ENCODE measurements around the gene KCNB1.

KCNB1 gene

DNA sequence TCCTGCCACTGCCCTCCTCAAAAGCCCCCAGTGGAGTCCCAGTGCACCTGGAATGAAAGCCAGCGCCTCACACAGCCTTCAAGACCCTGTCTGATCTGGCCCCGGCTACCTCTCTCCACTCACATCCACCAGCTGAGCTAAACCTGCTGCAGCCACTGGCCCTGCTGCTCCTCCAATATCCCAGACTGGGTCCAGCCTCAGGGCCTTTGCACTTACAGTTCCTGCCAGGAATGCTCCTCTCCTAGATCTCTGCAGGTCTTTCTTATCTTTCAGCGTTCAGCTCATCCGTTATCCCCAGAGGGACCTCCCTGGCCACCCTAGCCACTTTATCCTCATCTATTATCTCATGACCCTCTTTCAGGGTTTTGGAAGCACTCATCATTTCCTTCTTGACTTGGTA, 68.8 kb downstream of the KCNB1 start:
- no peak overlapping the region for H3K4me2 ChIP-seq (ENCODE audit: low read length)
- TF ChIP-seq, protein P1, sequence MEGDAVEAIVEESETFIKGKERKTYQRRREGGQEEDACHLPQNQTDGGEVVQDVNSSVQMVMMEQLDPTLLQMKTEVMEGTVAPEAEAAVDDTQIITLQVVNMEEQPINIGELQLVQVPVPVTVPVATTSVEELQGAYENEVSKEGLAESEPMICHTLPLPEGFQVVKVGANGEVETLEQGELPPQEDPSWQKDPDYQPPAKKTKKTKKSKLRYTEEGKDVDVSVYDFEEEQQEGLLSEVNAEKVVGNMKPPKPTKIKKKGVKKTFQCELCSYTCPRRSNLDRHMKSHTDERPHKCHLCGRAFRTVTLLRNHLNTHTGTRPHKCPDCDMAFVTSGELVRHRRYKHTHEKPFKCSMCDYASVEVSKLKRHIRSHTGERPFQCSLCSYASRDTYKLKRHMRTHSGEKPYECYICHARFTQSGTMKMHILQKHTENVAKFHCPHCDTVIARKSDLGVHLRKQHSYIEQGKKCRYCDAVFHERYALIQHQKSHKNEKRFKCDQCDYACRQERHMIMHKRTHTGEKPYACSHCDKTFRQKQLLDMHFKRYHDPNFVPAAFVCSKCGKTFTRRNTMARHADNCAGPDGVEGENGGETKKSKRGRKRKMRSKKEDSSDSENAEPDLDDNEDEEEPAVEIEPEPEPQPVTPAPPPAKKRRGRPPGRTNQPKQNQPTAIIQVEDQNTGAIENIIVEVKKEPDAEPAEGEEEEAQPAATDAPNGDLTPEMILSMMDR (IDR thresholded peaks at IDR 0.05; ENCODE audit: low read depth, low read length, poor library complexity, severe bottlenecking), result no peak
- no peak for TF ChIP-seq EZH2phosphoT487 (IDR thresholded peaks at IDR 0.05; ENCODE audit: borderline replicate concordance, low read length)

DNA sequence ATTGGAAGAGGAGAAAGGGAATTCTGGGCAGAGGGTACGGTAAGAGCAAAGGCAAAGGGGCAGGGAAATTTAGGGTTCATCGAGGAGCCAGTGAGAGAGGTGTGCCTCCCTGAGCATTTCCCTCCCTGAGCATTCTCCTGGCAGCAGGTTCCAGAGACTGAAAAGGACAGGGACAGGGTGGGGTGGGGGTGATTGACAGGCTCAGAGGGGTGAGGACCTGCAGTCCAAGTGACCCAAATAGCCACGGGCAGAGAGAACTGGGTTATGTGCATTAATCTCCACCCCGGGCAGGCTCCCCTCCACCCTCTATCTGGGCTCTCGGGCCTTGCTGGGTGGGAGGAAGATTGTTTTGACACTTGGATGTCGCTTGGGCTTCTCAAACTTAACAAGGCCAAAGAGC, 69.5 kb downstream of the KCNB1 start:
- no peak for TF ChIP-seq EZH2phosphoT487 (IDR thresholded peaks at IDR 0.05; ENCODE audit: borderline replicate concordance, low read length)
- TF ChIP-seq, protein P1 (IDR thresholded peaks at IDR 0.05; ENCODE audit: low read depth, low read length, poor library complexity, severe bottlenecking), result no peak
- no peaks in the 10 kb centered on the region for H3F3A ChIP-seq (ENCODE audit: control insufficient read depth, insufficient read depth)
- no peaks in the 10 kb centered on the region for H3K9me3 ChIP-seq (ENCODE audit: control insufficient read depth, insufficient read depth, low read length)
- no peaks in the 10 kb centered on the region for H3K9me2 ChIP-seq (replicated peaks; ENCODE audit: control insufficient read depth, low read length)
- H3K4me2 ChIP-seq (ENCODE audit: low read length), result no peak overlapping the region
- H3K36me3 ChIP-seq (ENCODE audit: control insufficient read depth, low read length), result no peaks in the 10 kb centered on the region
- H4K20me1 ChIP-seq (ENCODE audit: control insufficient read depth, insufficient read depth, low read depth, low read length), result no peaks in the 10 kb centered on the region
- H3K27me3 ChIP-seq (ENCODE audit: control insufficient read depth, low read length), result peaks cover 27% of the 10 kb centered on the region
- no peaks in the 10 kb centered on the region for H3K4me1 ChIP-seq (ENCODE audit: control insufficient read depth, low read length)
- no peak overlapping the region for H3K4me3 ChIP-seq (ENCODE audit: low read length)
- H3K79me2 ChIP-seq (ENCODE audit: control insufficient read depth, low read length), result no peaks in the 10 kb centered on the region
- H3K27ac ChIP-seq (ENCODE audit: low read depth, low read length), result no peak overlapping the region

More for the DNA sequence above, 68.8 kb downstream of the KCNB1 start:
- Histone ChIP-seq H3K79me2 (ENCODE audit: control insufficient read depth, low read length) (no peaks in the 10 kb centered on the region), H3K4me3 (ENCODE audit: low read length) (no peak overlapping the region), H3F3A (ENCODE audit: control insufficient read depth, insufficient read depth) (no peaks in the 10 kb centered on the region), H3K9me2 (replicated peaks; ENCODE audit: control insufficient read depth, low read length) (no peaks in the 10 kb centered on the region), H3K36me3 (ENCODE audit: control insufficient read depth, low read length) (no peaks in the 10 kb centered on the region), H3K27me3 (ENCODE audit: control insufficient read depth, low read length) (peaks cover 28% of the 10 kb centered on the region), H3K27ac (ENCODE audit: low read depth, low read length) (no peak overlapping the region), H3K9me3 (ENCODE audit: control insufficient read depth, insufficient read depth, low read length) (no peaks in the 10 kb centered on the region), H3K4me1 (ENCODE audit: control insufficient read depth, low read length) (no peaks in the 10 kb centered on the region), H4K20me1 (ENCODE audit: control insufficient read depth, insufficient read depth, low read depth, low read length) (no peaks in the 10 kb centered on the region)

DNA sequence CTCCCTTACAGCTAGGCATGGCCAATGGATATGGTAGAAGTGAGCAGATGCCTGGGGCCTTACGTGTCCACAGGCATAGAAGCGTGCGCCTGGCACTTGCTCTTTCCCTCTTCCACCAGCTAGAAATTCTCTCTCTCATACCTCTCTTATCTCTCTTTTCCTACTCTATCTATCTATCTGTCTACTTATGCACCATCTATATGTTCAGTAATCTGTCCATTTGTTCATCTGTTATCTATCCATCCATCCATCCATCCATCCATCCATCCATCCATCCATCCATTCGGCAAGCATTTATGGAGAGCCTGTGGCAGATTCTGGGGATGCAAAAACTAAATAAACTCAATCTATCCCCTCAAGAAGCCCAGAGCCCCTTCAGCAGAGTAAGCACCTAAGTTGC, 70.2 kb downstream of the KCNB1 start:
- H4K20me1 ChIP-seq (ENCODE audit: control insufficient read depth, insufficient read depth, low read depth, low read length), result no peaks in the 10 kb centered on the region
- H3K79me2 ChIP-seq (ENCODE audit: control insufficient read depth, low read length), result no peaks in the 10 kb centered on the region
- no peak for TF ChIP-seq EZH2phosphoT487 (IDR thresholded peaks at IDR 0.05; ENCODE audit: borderline replicate concordance, low read length)
- TF ChIP-seq, protein P1 (IDR thresholded peaks at IDR 0.05; ENCODE audit: low read depth, low read length, poor library complexity, severe bottlenecking), result no peak
- no peaks in the 10 kb centered on the region for H3K9me2 ChIP-seq (replicated peaks; ENCODE audit: control insufficient read depth, low read length)
- no peak overlapping the region for H3K27ac ChIP-seq (ENCODE audit: low read depth, low read length)
- no peaks in the 10 kb centered on the region for H3K4me1 ChIP-seq (ENCODE audit: control insufficient read depth, low read length)
- peaks cover 27% of the 10 kb centered on the region for H3K27me3 ChIP-seq (ENCODE audit: control insufficient read depth, low read length)
- no peaks in the 10 kb centered on the region for H3F3A ChIP-seq (ENCODE audit: control insufficient read depth, insufficient read depth)
- no peaks in the 10 kb centered on the region for H3K36me3 ChIP-seq (ENCODE audit: control insufficient read depth, low read length)
- no peaks in the 10 kb centered on the region for H3K9me3 ChIP-seq (ENCODE audit: control insufficient read depth, insufficient read depth, low read length)
- no peak overlapping the region for H3K4me2 ChIP-seq (ENCODE audit: low read length)
- H3K4me3 ChIP-seq (ENCODE audit: low read length), result no peak overlapping the region

All from DOHH2 (cell line).